Measurements from ENCODE around the gene RAPGEF5. TPM values are rescaled to one million over a fixed set of nuclear protein-coding genes. Genes with fewer than 3 reads are reported as not detected.

RAPGEF5 gene
- total and polyA plus RNA-seq, 2 donors (not counting 3 experiments of a cell fraction or from before 2014, with no cell fraction given): 10.0 to 43.2 TPM

GRCh38 chr7:22194658-22195273 lies 162.2 kb downstream of the RAPGEF5 start:
- dilution Hi-C loops (cut with MboI; ENCODE audit: extremely low pct_ligation_motif_present, low sequenced_read_pairs): no loop called here
- H3K4me2 ChIP-seq (ENCODE audit: insufficient read depth, low read length): no peak overlapping the region

More at GRCh38 chr7:22194658-22195273, 162.2 kb downstream of the RAPGEF5 start:
- ChIA-PET POLR2A (no interaction called here), CTCF (no interaction called here)
- no peak overlapping the region for H2AFZ ChIP-seq (ENCODE audit: low read depth, low read length)
- no peak for FAIRE-seq
- H3K9ac ChIP-seq (replicated peaks; ENCODE audit: extremely low read depth, insufficient read depth, low read length): no peak overlapping the region
- no peak overlapping the region for H3K27ac ChIP-seq (ENCODE audit: insufficient read depth, low read depth, low read length)
- H4K20me1 ChIP-seq (replicated peaks; ENCODE audit: control insufficient read depth, extremely low read depth, insufficient read depth, low read length): no peaks in the 10 kb centered on the region
- no peaks in the 10 kb centered on the region for H3K9me1 ChIP-seq (replicated peaks; ENCODE audit: control insufficient read depth, extremely low read depth, insufficient read depth, low read length)
- H3K27me3 ChIP-seq (ENCODE audit: control insufficient read depth in 2 of 2, insufficient read depth in 2 of 2, low read length in 2 of 2): no peaks in the 10 kb centered on the region
- H3K4me3 ChIP-seq (replicated peaks in 1 of 3; ENCODE audit: insufficient read depth in 1 of 3, low read depth in 1 of 3, low read length in 3 of 3): no peak overlapping the region
- peaks cover 0 to 10% of the 10 kb centered on the region in 2 experiments for H3K36me3 ChIP-seq (ENCODE audit: control insufficient read depth in 2 of 2, extremely low read depth in 1 of 2, insufficient read depth in 2 of 2, low read length in 2 of 2)
- TF ChIP-seq MYC (IDR thresholded peaks at IDR 0.05; ENCODE audit: low read depth, low read length) (no peak), MAX (IDR thresholded peaks at IDR 0.05; ENCODE audit: insufficient read depth, insufficient read length) (no peak), EZH2 (IDR thresholded peaks at IDR 0.05; ENCODE audit: borderline replicate concordance, low read depth, low read length, severe bottlenecking) (no peak), GATA2 (IDR thresholded peaks at IDR 0.05; ENCODE audit: insufficient read depth, insufficient read length, low read depth, low read length) (no peak), FOS (IDR thresholded peaks at IDR 0.05; ENCODE audit: borderline replicate concordance, insufficient read depth, low read length) (no peak), POLR2A (IDR thresholded peaks at IDR 0.05; ENCODE audit: low read depth, low read length) (no peak), JUN (IDR thresholded peaks at IDR 0.05; ENCODE audit: borderline replicate concordance, insufficient read depth, insufficient read length, low read depth) (no peak), POLR2AphosphoS5 (IDR thresholded peaks at IDR 0.05; ENCODE audit: insufficient read depth, low read depth, low read length) (no peak)
- TF ChIP-seq, protein P1, sequence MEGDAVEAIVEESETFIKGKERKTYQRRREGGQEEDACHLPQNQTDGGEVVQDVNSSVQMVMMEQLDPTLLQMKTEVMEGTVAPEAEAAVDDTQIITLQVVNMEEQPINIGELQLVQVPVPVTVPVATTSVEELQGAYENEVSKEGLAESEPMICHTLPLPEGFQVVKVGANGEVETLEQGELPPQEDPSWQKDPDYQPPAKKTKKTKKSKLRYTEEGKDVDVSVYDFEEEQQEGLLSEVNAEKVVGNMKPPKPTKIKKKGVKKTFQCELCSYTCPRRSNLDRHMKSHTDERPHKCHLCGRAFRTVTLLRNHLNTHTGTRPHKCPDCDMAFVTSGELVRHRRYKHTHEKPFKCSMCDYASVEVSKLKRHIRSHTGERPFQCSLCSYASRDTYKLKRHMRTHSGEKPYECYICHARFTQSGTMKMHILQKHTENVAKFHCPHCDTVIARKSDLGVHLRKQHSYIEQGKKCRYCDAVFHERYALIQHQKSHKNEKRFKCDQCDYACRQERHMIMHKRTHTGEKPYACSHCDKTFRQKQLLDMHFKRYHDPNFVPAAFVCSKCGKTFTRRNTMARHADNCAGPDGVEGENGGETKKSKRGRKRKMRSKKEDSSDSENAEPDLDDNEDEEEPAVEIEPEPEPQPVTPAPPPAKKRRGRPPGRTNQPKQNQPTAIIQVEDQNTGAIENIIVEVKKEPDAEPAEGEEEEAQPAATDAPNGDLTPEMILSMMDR (IDR thresholded peaks at IDR 0.05; ENCODE audit: extremely low read depth in 1 of 2, insufficient read depth in 1 of 2, low read depth in 1 of 2, low read length in 2 of 2): no peak
- no TSS peak for BruUV-seq (replicated peaks)
- H3K79me2 ChIP-seq (ENCODE audit: control insufficient read depth, insufficient read depth, low read length): no peaks in the 10 kb centered on the region
- no peaks in the 10 kb centered on the region for H3K9me3 ChIP-seq (replicated peaks; ENCODE audit: control insufficient read depth, insufficient read depth, low read length)
- DNase-seq (ENCODE audit: low read depth, low spot score): no peak
- H3K4me1 ChIP-seq (ENCODE audit: control insufficient read depth, extremely low read depth, insufficient read depth, low read length): no peaks in the 10 kb centered on the region
- intact Hi-C loops (cut with micrococcal nuclease): no loop called here

Measured in endothelial cell of umbilical vein (primary cell).